ENCODE data around the gene SHB. TPM values are rescaled to one million over a fixed set of nuclear protein-coding genes. Genes with fewer than 3 reads are reported as not detected.
"Not testable (repeated sequence)": the region's sequence is repeated elsewhere in the genome, so short reads cannot be mapped to it uniquely, and the experiment has no call there.

The SHB gene
- total RNA-seq, 2 experiments from 2014 or later: 2.4 to 2.6 TPM

DNA sequence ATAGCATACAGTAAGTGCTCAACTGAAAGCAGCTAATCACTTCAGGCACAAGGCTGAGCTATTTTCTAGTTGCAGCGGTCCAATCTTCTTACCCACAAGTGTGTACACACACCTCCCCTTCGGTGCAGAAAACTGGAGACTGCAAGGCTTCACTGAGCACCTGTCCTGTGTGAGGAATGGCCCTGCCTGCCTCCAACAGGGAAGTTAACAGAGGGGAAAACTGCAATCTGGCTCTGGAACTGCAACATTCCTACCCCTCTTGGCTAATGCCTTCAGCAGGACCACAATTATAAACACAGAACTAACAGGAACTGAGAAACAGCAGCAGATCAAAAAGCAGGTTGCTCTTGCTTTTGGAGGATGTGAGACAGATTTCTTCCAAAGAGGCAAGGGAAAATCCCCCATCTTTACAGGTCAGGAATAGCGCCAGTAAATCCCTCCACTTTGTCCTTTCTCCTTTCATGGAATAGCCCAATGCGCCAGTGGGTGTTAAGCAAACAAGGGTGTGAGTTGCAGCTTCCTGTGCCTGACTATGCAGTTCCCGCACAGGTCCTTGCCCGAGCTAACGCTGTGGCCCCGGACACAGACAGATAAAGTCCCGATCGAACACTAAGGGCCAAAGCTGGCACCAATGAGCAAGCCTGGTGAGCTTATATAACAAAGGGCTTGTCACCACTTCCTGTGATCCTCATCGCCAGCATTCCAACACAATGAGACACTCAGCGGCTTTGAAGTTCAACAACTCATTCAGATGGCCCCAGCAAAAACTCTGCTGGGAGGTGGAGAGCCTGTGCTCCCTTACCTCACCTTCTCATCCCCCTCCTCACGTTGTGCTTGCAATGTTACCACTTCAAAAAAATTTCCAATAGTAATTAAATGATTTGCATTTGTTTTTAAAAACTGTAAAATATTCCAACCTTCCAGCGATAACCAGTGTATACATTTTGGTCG lies 21.5 kb downstream of the SHB start:
- POLR2A ChIA-PET: no interaction called here
- CTCF ChIA-PET: no interaction called here

DNA sequence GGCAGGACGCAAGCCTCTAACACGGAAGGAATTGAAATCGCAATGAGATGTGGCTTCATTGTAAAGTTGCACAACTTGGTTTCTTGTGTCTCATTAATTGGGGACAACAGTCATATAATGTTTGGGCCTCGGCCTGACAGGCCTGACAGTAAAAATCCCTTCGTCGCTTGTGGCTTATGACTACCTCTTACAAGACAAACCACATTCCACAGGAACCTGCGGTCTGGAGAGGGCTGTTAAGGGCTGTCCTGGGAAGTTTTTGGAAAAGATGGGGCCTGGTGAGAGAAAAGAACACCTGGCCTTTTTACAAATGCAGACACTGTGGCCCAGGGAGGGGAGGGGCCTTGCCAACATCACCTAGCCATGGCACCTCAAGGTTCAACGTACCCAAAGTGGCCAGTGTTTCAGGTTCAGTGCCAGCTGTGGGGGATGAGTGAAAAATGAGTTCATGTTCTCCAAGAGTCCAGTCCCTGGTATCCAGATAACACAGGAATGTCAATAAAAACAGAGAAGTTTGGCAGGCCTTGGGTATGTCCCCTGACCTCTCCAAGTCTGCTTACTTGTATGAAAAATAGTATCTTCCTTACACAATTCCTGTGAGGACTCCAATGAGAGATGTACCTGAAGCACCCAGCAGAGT lies 22.2 kb downstream of the SHB start:
- CTCF ChIA-PET: no interaction called here

DNA sequence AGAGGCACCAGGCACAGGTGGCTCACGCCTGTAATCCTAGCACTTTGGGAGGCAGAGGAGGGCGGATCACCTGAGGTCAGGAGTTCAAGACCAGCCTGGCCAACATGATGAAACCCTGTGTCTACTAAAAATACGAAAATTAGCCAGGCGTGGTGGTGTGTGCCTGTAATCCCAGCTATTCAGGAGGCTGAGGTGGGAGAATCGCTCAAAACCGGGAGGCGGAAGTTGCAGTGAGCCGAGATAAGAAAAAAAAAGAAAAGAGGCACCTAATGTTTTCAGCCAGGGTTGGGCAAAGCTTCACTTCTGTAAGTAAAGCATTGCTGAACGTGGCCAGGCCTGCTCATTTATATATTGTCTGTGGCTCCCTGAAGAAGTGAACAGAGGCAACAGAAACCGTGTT lies 23.1 kb downstream of the SHB start:
- CTCF ChIA-PET: interaction anchor here (0.7 kb wide), 1 partner anchor 12 kb away, joined by 3 read pairs; no protein-coding TSS in a partner anchor
- POLR2A ChIA-PET: not testable (repeated sequence)

More for the DNA sequence above, 22.2 kb downstream of the SHB start:
- POLR2A ChIA-PET: no interaction called here

DNA sequence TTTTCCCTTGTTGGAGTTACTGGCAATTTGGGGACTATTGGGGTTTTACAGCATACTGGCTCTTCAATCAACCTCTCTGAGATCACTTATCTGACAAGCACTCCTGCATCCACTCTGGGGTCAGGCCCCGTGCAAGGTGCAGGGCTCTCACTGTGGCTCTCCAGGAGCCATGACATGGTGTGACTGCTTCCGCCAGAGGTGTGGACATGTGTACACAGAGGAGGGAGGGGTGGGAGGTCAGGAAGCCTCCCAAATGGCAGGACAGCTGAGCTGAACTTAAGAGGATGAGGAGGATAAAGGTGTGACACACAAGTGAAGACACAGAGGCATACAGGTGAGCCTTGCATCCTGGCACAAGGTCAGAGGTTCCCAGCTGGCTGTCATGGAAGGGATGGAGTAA lies 24.3 kb downstream of the SHB start:
- POLR2A ChIA-PET: no interaction called here
- CTCF ChIA-PET: no interaction called here

DNA sequence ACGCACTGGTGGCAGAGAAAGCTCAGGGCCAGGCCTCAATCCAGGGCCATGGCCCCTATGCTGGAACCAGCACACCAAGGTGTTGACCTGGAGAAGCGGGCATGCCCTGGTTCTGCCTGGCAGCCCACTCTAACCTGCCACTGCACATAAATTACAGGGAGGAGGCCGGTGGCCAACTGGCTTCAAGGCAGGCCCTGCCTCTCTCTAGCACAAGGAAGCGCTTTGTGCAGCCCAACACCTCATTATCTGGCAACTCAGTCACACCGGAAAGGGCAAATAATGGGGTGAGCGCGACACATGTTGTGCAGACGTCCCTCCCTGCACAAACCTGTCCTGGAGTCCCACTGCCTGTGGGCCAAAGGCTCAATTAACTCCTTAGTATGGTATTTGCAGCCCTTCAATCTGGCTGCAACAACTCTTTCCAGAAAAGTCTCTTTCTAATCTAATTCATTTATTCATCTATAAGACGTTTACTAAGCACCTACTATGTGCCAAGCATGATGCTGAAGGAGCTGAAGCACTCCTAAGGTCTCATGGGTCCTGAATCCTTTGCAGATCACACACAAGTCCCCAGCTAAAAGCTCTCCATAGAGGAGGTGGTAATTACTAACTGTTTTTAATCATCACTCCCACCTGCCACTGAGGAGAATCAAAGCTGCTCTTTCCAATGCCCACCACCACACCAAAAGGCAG lies 24.9 kb downstream of the SHB start:
- ChIA-PET CTCF (no interaction called here), POLR2A (no interaction called here)

DNA sequence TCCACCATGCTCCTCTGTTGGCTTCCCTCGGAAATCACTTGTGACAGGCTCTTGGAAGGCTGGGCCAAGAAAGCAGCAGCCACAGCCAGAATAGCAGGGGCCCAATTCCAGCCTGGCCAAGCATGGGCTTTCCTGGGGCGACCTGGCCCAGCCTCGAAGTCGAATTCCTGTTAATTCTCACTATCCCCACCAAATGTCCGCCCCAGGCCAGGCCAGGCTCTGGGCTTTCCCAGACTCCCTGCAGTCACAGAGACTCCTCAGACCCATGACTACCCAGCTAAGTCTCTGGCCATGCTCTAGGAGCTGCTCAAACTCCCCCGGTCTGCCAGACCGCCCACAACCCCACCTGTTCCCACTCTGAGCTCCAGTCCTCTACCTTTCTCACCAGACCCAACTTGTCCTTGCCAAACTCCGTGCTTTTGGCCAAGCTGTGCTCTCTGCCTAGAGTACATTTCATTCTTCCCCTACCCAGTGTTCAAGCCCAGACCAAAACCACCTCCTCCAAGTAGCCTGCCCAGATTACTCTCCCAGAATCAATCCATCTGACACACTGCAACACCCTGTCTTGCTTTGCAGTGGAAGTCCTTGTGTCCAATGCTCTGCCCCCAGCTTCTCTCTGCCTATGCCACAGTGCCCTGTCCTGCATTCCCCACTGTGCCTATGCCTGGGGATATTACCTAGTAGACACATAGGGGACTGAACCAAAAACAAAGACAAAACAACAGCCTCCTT lies 26.2 kb downstream of the SHB start:
- CTCF ChIA-PET: no interaction called here
- POLR2A ChIA-PET: no interaction called here

DNA sequence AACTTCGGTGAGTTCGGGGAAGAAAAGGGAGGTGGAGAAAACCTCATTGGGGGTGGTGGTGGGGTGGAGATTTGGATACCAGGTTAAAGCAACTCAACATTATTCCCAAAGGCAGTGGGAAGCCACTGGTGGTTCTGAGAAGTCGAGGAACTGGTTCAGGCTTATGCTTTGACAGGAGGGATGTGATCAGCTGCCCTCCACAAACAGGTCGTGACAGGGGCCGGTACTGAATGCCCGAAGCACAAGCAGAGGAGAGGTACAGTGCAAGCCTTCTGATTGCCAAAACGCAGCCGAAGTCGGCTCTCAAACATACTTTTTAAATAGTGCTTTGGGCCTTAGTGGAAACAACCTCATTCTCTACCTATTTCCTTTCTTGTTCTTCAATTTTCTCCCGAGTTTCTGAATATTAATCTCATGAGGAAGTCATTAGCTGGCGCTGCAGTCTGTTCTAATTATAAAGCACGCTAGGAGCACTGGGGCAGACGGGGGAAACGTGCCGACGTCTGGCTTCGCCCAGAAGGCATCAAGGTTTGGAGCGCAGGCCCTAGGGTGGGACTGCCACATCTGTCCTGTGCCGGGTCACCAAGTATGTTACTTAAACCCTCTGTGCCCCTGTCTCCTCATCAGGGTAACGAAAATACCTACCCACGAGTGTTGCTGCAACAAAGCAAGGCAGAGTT lies 27.3 kb downstream of the SHB start:
- POLR2A ChIA-PET: no interaction called here
- CTCF ChIA-PET: no interaction called here

DNA sequence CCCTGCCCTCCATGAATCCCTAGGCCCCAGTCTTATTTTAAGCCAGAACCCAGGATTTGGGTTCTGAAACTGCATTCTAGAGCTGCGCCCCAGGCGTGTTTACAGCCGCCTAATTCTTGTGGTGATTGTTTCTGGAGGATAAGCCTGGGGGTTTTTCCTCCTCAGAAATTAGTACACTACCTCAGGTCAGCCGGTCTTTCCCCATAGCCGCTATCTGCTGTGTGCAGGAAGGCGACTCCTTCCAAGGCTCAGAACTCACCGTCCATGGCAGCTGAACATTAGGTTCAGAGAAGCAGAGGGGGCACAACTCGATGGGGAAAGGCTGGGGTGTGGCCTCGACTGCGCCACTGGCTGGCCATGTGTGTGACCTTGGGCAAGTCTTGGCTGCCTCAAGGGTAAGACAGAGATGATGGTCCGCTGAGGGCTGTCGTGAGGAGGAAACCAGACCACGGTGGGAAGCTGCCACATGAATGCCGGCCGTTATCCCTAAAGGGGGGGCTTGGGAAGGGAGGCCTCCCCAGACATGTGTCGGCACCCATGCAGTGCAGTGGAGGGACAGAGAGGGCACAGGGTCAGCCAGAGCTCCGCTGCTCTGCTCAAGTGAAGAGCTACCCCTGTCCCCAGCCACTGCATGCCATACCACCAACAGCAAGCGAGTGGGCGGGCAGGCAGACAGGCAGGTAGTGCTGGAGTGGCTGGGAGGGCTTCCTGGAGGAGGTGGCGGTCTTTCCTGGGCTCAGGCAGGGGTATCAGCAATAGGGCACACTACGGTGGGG lies 28.9 kb downstream of the SHB start:
- CTCF ChIA-PET: no interaction called here
- POLR2A ChIA-PET: no interaction called here

DNA sequence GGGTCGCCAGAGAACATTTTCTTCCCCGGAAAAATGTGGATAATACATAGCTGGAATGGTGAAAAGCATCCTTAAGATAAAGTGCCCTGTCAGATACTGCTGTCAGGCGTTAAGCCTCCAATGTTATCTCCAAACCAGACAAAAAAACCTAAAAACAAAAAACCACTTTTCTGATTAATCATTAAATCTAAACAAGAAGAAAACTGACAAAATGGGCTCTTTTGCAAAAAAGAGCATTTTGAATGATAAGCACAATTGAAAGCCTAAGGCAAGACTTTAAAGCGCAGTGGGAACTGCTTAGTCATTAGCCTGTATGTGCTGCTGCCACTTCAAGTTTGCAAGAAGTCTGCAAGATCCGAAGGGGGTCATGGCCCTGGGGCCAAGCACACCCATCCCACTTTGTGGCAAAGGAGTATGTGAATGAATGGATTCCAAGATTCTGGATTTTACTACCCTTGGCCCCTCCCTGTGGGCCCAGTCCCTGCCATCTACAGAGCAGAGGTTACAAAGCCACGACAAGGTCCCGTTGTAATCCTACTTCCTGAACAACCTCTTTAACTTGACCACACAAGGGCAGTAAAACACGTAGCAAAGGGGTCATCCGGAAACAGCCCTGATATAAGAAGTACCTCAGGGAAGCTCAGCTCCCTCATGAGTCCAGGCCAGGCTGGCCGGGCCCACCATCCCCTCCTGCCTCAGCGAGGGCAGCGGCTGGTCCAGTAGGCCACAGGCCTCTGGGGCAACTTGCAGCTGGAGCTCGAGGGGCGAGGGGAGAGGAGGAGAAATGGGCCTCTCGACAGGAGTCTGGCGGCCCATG lies 29.7 kb downstream of the SHB start:
- CTCF ChIA-PET: no interaction called here

DNA sequence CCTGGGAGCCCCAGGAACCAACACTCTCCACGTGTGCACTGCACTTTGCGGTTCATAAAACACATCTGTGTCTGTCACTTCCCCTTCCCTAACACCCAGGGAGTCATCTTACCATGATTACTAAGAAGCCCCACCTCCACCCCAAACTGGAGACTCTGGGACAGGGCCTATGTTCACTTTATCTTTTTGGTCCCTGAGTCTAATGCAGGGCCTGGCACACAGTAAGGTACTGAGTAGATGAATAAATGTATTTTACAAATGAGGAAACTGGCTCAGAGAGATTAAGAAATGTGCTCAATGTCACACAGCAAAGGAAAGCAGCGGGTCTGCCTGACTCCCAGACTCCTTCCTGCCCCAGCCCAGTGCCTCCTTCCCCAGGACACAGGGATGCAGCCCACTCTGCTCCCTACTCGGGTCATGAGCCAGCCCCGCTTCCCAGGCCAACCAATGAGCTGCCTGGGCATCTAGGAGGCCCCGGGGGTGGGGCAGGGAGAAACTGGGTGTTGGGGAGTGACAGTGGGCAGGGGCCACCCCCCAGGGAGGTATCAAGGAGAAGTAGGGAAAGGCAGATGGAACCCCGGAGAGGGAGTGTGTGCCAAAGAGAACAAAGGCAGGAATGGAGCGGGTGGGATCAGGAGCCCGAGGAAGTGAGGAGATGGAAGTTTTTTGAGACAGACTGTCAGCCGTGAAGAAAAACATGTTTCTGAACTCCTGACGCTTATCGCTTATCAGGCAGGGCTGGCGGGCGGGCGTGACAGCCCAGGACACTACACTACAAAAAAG lies 30.5 kb downstream of the SHB start:
- ChIA-PET CTCF (no interaction called here), POLR2A (no interaction called here)

More for the DNA sequence above, 29.7 kb downstream of the SHB start:
- POLR2A ChIA-PET: no interaction called here

DNA sequence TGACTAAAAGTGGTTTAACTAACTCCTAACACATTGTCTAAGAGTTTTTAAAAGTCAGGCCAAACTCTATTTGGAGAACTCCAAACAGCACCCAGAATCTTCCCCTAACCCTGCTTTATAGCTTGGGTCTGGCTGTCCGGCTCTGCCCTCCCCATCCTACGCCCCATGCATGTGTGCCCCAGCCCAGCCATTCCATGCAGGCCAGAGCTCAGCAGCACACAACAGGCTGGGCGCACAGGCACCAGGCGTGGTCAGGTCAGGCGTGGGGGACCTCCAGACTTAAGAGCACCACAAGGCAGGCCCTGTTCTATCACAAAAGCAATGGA lies 31.1 kb downstream of the SHB start:
- CTCF ChIA-PET: no interaction called here
- POLR2A ChIA-PET: no interaction called here

DNA sequence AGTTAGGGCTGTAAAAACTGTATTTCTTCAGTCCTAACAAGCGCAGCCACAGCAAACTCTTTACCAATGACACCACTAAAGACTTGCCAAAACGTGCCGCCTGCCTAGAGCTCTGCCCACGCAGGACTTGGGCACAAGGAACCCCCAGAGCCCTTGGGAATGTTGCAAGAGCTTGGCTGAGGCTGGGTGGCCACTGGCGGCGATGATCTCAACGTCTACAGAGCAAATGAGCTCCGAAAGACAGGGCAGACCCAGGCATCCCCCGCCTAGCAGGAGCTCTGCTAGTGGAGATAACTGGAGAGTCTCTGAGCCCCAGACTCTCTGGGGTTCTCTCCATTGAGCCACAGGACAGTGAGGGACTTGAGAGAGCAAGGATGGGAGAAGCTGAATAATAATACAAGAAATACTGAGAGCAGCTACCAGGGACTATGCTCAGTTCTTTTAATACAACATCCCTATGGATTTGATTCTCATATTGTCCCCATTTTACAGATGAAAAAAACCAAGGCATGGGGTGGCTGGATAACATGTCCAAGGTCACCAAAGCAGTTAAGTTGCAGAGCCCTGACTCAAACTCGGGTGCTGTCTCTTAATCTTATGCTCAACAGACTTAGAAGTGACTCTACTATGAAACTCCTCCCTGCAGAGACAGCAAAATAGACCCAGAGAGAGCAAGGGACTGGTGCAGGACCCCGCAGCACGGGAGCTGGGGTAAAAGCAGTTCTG lies 32.5 kb downstream of the SHB start:
- POLR2A ChIA-PET: no interaction called here
- CTCF ChIA-PET: no interaction called here

DNA sequence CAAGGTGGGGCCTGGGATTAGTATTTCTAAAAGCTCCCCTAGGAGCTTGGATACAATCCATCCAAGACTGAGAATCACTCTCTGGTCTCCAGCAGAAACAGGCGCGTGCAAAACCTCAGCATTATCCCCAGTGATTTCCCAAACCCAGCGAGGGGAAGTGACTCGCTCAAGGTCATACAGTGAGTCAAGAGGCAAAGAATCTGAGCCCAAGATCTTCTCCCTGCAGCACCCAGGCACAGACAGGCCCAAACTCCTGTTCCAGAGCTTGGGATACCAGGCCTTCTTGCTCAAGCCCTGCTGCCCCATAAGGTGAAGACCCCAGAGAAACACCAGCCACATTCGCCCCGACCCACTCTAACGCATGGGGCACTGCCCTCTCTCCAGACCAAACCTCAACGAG lies 33.2 kb downstream of the SHB start:
- ChIA-PET CTCF (no interaction called here), POLR2A (no interaction called here)

DNA sequence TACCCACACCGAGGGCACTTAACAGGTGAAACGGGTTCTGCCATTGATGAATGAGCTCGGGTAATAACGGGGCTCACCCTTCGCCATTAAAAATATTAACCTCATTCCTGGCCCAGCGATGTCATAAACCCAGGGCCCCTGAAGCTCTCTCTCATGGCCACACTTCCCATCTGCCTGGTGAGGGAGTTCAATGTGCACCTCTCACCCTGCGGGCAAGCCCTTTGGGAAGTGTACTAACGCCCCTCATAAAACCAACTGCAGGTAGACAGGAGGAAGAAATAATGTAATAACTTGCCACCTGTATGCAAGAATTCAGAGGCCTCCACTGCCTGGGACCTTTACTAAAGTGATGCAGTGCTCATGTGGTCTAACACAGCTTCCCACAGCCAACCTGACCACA lies 35.1 kb downstream of the SHB start:
- ChIA-PET CTCF (interaction anchor here (1.0 kb wide), 1 partner anchor 12 kb away, joined by 3 read pairs; no protein-coding TSS in a partner anchor), POLR2A (no interaction called here)

DNA sequence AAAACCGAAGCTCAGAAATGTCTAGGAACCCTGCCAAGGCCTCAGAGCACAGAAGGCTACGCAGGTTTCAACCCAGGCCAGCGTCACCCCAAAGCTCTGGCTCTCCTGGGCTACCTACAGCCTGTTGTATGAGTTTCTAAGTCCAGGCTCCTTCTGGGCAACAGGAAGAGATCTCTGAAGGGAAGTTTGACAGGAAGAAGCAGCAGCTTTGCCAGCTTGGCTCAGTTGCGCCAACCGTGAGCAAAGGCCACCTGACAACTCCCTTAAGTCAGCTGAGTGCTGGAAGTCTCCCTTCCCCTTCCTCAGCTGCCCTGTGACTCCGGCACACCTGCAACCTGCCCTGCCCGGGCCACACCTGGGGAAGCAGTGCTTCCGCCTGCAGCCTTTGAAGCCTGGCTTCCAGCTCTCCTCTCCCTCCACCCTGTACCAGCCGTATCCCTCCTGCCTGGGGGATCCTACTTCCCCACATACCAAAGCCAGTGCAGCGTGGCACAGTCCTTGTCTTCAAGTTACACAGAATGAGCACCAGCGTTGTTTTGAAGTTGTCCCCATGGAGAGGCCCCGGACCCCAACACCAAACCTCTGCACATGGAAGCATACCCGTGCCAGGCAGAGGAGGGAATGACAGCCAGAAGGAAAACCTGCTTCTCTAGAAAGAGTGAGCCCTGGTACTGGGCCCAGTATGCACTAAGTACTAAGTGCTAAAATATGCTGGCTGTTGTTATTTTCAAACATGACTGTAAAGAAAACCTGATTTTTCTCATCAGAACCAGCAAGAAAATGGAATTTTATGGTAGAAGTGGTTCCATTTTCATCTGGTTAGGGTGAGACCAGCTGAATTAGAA lies 36.5 kb downstream of the SHB start:
- ChIA-PET CTCF (no interaction called here), POLR2A (no interaction called here)

DNA sequence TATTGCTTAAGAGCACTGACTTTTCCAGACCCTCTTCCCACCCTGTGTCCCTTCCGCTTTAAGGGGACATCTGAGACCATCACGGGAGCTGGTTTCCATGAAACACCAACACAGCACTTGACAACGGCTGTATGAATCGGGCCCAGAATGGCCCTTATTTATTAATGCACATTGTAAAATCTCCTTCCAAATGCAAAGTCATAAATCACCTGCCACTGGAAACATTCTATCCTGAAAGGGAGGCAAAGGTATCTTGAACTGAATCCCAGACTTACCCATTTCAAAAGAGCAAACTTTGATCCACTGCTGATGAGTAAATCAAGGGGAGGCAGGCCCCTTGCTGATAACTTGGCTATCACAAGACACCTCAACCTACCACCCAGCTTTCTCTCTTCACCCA lies 37.4 kb downstream of the SHB start:
- ChIA-PET POLR2A (no interaction called here), CTCF (no interaction called here)
